Iris pigment epithelial cell (primary cell): ENCODE results near the gene OGN.
"Not testable (repeated sequence)": the region's sequence is repeated elsewhere in the genome, so short reads cannot be mapped to it uniquely, and the experiment has no call there.

Experiments used
- DNase-seq: peaks from one replicate; pipeline ENCODE4 v3.0.0-alpha.2; 2011; ENCODE audit warnings: low read depth

OGN gene, protein sequence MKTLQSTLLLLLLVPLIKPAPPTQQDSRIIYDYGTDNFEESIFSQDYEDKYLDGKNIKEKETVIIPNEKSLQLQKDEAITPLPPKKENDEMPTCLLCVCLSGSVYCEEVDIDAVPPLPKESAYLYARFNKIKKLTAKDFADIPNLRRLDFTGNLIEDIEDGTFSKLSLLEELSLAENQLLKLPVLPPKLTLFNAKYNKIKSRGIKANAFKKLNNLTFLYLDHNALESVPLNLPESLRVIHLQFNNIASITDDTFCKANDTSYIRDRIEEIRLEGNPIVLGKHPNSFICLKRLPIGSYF

GRCh38 chr9:92404042-92404836 is at the start of gene OGN:
Gene OGN (minus strand): TSS chr9:92404578. CDS start chr9:92403407, 1,171 bp downstream.
- DNase-seq: peak; percentile 55

DNA sequence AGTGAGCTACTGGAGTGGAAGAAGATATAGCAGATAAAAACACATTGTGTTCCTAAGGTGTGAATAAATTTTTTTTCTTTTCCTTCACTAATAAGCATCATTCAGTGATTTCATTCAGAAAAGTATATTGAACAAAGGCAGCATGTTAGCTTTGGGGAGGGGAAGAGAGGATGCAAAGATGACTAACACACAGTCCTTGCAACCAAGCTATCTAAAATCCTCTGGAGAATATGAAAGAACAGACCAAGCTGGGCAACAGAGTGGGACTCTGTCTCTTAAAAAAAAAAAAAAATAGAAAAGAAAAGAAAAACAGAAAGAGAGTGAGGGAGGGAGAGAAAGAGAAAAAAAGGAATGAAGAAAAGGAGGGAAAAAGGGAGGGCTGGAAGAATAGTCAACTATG is 42.2 kb upstream of the OGN start:
- no peak for DNase-seq

DNA sequence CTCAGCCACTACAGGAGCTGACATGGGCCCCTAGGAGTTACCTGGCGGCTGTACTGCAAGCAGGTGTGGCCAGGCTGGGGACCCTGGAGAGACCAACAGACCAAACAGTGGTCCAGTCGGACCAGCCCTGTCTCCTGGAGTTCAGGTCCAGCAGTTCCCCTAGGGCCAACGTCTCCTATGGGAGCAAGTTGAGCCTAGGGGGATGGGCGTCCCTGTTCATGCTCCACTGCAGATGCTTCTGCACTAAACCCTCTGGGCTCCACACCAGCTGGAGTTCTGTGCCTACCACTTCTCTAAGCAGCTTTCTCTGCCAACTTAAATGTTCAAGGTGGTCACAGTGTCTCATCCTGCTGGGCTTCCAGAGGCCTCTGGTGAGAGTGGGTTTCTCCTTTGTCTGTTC is 40.5 kb upstream of the OGN start:
- no peak for DNase-seq

DNA sequence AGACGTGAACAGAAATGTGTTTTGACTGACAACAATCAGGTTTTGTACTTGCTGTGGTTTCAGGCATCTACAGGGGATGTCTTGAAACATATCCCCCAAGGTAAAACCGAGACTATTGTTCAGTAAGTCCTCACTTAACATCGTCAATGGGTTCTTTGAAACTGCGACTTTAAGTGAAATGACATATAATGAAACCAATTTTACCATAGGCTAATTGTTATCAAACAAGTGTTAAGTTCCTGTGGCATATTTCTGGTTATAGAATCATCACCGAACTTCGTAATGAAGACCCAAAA is 36.3 kb upstream of the OGN start:
- DNase-seq: no peak

DNA sequence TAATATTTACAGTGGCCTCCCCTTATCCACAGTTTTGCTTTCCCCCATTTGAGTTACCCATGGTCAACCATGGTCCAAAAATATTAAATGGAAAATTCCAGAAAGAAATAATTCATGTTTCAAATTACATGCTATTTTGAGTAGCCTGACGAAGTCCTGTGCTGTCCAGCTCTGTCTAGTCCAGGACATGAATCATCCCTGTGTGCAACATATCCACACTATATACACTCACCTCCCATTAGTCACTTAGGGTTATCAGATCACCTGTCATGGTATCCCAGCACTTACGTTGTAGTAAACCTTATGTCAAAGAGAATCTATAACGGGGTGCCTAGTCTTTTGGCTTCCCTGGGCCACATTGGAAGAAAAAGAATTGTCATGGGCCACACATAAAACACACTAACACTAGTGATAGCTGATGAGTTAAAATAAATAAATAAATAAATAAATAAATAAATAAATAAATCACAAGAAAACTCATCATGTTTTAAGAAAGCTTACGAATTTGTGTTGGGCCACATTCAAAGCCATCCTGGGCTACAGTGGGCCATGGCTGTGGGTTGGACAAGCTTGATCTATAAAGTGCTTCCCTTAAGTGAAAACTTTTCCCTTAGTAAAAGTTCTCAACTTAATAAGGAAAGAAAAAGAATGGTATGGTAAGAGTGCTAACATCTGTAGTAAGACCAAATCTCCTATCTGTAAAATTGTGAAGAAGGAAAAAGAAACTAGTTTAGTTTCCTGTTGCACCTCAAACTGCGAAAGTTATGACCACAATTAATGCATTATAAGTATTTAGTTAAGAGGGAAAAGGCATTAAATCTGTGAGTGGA is 35.8 kb upstream of the OGN start:
- DNase-seq: peak; percentile 94

DNA sequence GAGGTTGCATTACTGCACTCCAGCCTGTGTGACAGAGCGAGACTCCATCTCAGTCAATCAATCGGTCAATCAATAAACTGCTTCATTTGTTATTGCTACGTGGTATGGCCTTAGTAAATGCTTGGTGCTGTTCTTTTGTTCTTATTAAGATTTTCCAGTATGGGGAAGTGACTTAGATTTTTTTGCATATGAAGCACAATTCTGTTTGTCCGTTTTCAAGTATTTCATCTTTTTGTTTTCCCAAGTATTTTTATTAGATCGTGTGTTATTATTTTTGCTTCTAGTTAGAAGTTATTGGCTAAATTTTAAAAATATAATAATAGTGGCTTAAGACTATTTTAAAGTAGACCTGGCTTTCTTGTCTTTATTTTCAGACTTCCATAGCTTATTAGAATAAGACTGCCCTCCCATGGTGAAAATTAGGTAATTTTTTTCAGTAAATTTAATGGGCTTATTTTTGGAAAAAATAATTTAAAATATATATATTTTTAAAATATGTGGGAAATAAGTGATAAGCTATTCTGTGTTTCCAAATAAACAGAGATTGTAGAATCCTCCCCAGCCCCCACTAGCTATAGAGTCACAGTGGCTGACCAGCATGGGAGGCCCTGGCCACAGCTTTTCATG is 34.6 kb upstream of the OGN start:
- DNase-seq: peak; percentile 31

DNA sequence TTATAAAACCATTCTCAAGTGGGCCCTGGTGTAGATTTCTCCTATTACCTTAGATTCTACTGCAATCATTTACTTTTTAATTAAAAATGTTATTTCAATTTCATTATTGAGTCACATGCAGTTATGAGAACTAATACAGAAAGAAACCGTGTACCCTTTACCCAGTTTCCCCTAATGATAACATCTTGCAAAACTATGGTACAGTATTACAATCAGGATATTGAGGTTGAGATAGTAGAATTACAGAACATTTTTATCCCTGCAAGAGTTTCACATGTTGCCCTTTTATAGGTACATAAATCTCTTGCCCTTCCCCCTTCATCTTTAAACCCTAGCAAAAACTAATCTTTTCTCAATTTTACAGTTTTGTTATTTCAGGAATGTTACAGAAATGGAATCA is 30.9 kb upstream of the OGN start:
- no peak for DNase-seq

- no peak for DNase-seq
Observed at GRCh38 chr9:92432972-92433548, 28.7 kb upstream of the OGN start.

GRCh38 chr9:92432350-92432749 is 28.0 kb upstream of the OGN start:
- DNase-seq: no peak

GRCh38 chr9:92429836-92430235 is 25.5 kb upstream of the OGN start:
- DNase-seq: no peak

- DNase-seq: no peak
Observed at GRCh38 chr9:92426501-92427145, 22.2 kb upstream of the OGN start.

- DNase-seq: peak; percentile 19
Observed at GRCh38 chr9:92425474-92425873, 21.1 kb upstream of the OGN start.

GRCh38 chr9:92424340-92424739 is 20.0 kb upstream of the OGN start, which contains the start of gene OMD:
Gene OMD (minus strand): TSS chr9:92424471. CDS start chr9:92417558, 6,913 bp downstream.
- no peak for DNase-seq

GRCh38 chr9:92423612-92424011 is 19.2 kb upstream of the OGN start:
- no peak for DNase-seq

DNA sequence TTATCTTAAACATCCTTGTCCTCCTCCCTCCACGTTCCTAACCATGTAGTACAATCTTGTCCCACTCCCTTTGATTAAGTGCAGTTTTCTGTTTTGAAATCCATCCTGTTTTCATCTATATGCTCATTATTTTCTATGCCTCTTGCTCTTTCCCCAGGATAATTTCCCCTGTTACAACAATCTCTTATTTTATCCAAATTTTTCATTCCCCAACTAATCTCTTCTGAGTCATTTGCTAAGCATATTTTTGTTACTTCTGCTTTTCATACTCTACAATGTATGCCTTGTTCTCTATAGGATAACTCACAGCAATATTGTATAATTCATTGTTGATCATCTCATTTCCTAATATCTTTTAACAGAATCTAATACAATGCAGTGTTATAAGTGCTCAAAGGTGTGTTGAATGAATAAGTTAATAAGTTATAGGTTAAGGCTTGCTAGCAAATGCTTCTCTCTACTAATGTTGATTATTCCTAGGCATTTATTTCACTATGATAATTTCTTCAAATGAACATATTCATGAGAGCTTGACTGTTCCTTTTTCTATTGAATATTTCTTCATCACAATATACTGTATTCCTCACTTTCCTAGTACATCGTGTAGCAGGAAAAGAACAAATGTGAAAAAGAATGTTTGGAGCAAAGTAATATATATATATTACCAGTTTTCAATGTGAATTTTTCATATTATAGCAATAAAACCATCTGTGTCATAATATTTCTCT is 18.4 kb upstream of the OGN start:
- no peak for DNase-seq

GRCh38 chr9:92414566-92414965 is 10.2 kb upstream of the OGN start:
- peak; percentile 30 for DNase-seq

- not testable (repeated sequence) for DNase-seq
Observed at GRCh38 chr9:92411157-92411556, 6.8 kb upstream of the OGN start.

GRCh38 chr9:92408747-92409478 is 4.5 kb upstream of the OGN start:
- no peak for DNase-seq

GRCh38 chr9:92407818-92408217 is 3.4 kb upstream of the OGN start:
- no peak for DNase-seq

GRCh38 chr9:92406477-92406876 is 2.1 kb upstream of the OGN start:
- DNase-seq: peak; percentile 60
